HEK293T (cell line): ENCODE results near the gene IPO5.

Experiments used
- ARNT ChIP-seq: fragments of 450-650 bp; IDR thresholded peaks from 2 replicates; pipeline ENCODE4 v1.6.1; 2017; ENCODE audit warnings: mild to moderate bottlenecking
- FOXK2 ChIP-seq: fragments of 450-650 bp; IDR thresholded peaks from 2 replicates; pipeline ENCODE4 v1.6.1; 2016; ENCODE audit warnings: mild to moderate bottlenecking
- FOXM1 ChIP-seq: fragments of 450-650 bp; IDR thresholded peaks from 2 replicates; pipeline ENCODE4 v1.6.1; 2017; ENCODE audit warnings: mild to moderate bottlenecking, borderline replicate concordance
- HDGF ChIP-seq: fragments of 450-650 bp; IDR thresholded peaks from 2 replicates; pipeline ENCODE4 v1.6.1; 2017; ENCODE audit warnings: antibody characterized with exemption, borderline replicate concordance
- L3MBTL2 ChIP-seq: fragments of 450-650 bp; conservative IDR thresholded peaks from 2 replicates; pipeline ENCODE4 v1.6.1; 2016; ENCODE audit warnings: mild to moderate bottlenecking
- NFRKB ChIP-seq: fragments of 450-650 bp; IDR thresholded peaks from 2 replicates; pipeline ENCODE4 v1.6.1; 2016; ENCODE audit warnings: mild to moderate bottlenecking, moderate library complexity
- SP1 ChIP-seq: fragments of 450-650 bp; IDR thresholded peaks from 2 replicates; pipeline ENCODE4 v1.6.1; 2017

GRCh38 chr13:97948041-97948440 is 5.4 kb upstream of the IPO5 start:
- TF ChIP-seq FOXM1 (no peak), L3MBTL2 (no peak), NFRKB (no peak), FOXK2 (no peak), SP1 (no peak), HDGF (no peak), ARNT (no peak)
